Activated B cell treated with CpG ODN at 0.5 μM for 24 hours (primary cell): ENCODE results near the gene ZC3HAV1. TPM values are rescaled to one million over a fixed set of nuclear protein-coding genes. Genes with fewer than 3 reads are reported as not detected.
A peak's percentile ranks its signal among the peaks of the same experiment; 100 is the strongest.
"Not testable (repeated sequence)": the region's sequence is repeated elsewhere in the genome, so short reads cannot be mapped to it uniquely, and the experiment has no call there.

Experiments
- ATAC-seq: fragments of 200-7000 bp; cut with Tn5 transposase; one replicate; pipeline ENCODE4 v1.10.0; 2021; ENCODE audit warnings: low read depth, mild to moderate bottlenecking, moderate library complexity
- CTCF ChIA-PET: fragments of 350-600 bp; sonication (Branson Sonifier 250); formaldehyde crosslinking; loops from one replicate; lab custom pipeline; 2021; ENCODE audit warnings: antibody characterized with exemption; lab: Charles Lee
- POLR2A ChIA-PET: fragments of 350-600 bp; sonication (Branson Sonifier 250); formaldehyde crosslinking; loops from one replicate; lab custom pipeline; 2021; ENCODE audit warnings: antibody characterized with exemption; lab: Charles Lee
- DNase-seq: peaks from one replicate; pipeline ENCODE4 v3.0.0; 2022
- H3K27ac Mint-ChIP-seq: one replicate; pipeline ENCODE4 v1.8.0; 2020; ENCODE audit warnings: mixed read lengths
- H3K27me3 Mint-ChIP-seq: one replicate; pipeline ENCODE4 v1.8.0; 2021; ENCODE audit warnings: mixed read lengths
- H3K36me3 Mint-ChIP-seq: one replicate; pipeline ENCODE4 v1.8.0; 2021; ENCODE audit warnings: low read depth, mixed read lengths
- H3K4me1 Mint-ChIP-seq: one replicate; pipeline ENCODE4 v1.8.0; 2021; ENCODE audit warnings: mixed read lengths
- H3K4me3 Mint-ChIP-seq: one replicate; pipeline ENCODE4 v1.8.0; 2020; ENCODE audit warnings: mild to moderate bottlenecking, mixed read lengths
- H3K9me3 Mint-ChIP-seq: one replicate; pipeline ENCODE4 v1.8.0; 2020; ENCODE audit warnings: mixed read lengths
- intact Hi-C: fragments of 100-400 bp; cut with micrococcal nuclease; formaldehyde crosslinking; loops from one replicate; pipeline ENCODE4 v1.15.1; 2024
- total RNA-seq: library from RNA; stranded (reverse); gene quantifications from 2 replicates; pipeline ENCODE4 v1.2.3, GENCODE V29; 2022
- TF ChIP-seq, protein P1 (sequence below): fragments of 200-600 bp; IDR thresholded peaks from one replicate; pipeline ENCODE4 v1.8.0; 2022; ENCODE audit warnings: antibody characterized with exemption, mild to moderate bottlenecking

The ZC3HAV1 gene
- total RNA-seq, 1 donor from 2014 or later, result 80.7 TPM

DNA sequence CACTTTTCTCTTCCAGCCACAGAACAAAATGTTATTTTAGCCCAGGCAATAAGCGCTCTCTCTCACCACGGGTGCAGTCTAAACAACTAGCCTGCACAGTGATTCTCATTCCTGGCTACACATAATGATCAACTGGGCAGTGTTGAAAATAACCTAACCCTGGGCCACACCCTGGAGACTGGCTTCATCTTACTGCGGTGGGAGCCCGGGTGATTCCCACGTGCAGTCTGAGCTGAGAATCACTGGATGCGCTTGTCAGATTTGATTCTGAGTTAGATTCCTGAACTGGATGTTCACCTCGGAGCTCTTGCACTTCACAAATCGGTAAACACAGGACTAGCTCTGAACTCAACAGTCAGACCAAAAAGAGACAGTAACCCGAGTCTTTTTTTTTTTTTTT is 14.9 kb downstream of the ZC3HAV1 start:
- DNase-seq (no peak), ATAC-seq (peak; percentile 3)
- ChIA-PET POLR2A (interaction anchor here (0.7 to 3.2 kb wide), 14 partner anchors 8 to 1477 kb away, joined by 3 to 54 read pairs (median 8); partner anchors contain the start of genes FMC1, LUC7L2 and ZC3HAV1), CTCF (interaction anchor here (1.1 to 2.8 kb wide), 3 partner anchors 19 to 38 kb away, joined by 3 to 14 read pairs (median 9); no protein-coding TSS in a partner anchor)
- H3K9me3 Mint-ChIP-seq, result no peaks in the 10 kb centered on the region
- peaks cover 50% of the 10 kb centered on the region for H3K36me3 Mint-ChIP-seq
- H3K27me3 Mint-ChIP-seq, result no peaks in the 10 kb centered on the region
- intact Hi-C loops, result loop anchor here (2.0 kb wide), 1 partner anchor 20 kb away; no protein-coding TSS in a partner anchor
- H3K4me3 Mint-ChIP-seq, result peak overlapping the region; percentile 63
- peak overlapping the region; percentile 94 for H3K27ac Mint-ChIP-seq
- TF ChIP-seq, protein P1, sequence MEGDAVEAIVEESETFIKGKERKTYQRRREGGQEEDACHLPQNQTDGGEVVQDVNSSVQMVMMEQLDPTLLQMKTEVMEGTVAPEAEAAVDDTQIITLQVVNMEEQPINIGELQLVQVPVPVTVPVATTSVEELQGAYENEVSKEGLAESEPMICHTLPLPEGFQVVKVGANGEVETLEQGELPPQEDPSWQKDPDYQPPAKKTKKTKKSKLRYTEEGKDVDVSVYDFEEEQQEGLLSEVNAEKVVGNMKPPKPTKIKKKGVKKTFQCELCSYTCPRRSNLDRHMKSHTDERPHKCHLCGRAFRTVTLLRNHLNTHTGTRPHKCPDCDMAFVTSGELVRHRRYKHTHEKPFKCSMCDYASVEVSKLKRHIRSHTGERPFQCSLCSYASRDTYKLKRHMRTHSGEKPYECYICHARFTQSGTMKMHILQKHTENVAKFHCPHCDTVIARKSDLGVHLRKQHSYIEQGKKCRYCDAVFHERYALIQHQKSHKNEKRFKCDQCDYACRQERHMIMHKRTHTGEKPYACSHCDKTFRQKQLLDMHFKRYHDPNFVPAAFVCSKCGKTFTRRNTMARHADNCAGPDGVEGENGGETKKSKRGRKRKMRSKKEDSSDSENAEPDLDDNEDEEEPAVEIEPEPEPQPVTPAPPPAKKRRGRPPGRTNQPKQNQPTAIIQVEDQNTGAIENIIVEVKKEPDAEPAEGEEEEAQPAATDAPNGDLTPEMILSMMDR, result no peak
- peaks cover 75% of the 10 kb centered on the region for H3K4me1 Mint-ChIP-seq

DNA sequence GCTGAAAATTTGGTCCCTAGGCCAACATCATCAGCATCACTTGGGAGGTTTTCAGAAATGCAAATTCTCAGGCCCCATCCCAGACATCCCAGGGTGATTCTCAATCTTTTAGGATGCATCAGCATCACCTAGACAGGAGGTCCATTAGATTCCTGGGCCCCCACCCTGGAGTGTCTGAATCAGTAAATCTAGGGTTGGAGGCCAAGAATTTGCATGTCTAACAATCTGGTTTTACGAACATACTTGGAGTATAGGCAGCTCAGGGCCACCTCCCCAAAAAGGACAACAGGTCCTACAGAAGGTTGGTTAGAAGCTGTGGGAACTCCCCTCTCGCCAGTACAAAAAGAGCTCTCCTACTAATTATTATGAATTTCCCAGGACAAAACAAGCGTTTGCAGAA is 15.5 kb downstream of the ZC3HAV1 start:
- H3K27me3 Mint-ChIP-seq, result no peaks in the 10 kb centered on the region
- POLR2A ChIA-PET, result interaction anchor here (0.7 to 3.2 kb wide), 10 partner anchors 9 to 247 kb away, joined by 3 to 54 read pairs (median 16); partner anchors contain the start of genes FMC1 and ZC3HAV1

DNA sequence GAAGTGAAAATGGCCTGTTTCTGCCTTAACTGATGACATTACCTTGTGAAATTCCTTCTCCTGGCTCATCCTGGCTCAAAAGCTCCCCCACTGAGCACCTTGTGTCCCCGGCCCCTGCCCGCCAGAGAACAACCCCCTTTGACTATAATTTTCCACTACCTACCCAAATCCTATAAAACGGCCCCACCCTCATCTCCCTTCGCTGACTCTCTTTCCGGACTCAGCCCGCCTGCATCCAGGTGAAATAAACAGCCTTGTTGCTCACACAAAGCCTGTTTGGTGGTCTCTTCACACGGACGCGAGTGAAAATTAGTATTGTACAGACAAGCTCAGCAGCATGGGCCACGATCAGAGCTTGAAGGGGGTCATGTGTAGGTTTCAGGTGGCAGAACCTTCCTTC is 16.0 kb downstream of the ZC3HAV1 start:
- ATAC-seq, DNase-seq, H3K9me3 Mint-ChIP-seq, H3K27me3 Mint-ChIP-seq, intact Hi-C loops: not testable (repeated sequence)
- Mint-ChIP-seq H3K4me3 (peak overlapping the region; percentile 63), H3K27ac (peak overlapping the region; percentile 94), H3K4me1 (peaks cover 66% of the 10 kb centered on the region), H3K36me3 (peaks cover 49% of the 10 kb centered on the region)
- CTCF ChIA-PET, result interaction anchor here (2.8 kb wide), 1 partner anchor 18 kb away, joined by 14 read pairs; no protein-coding TSS in a partner anchor
- POLR2A ChIA-PET, result interaction anchor here (0.7 to 3.2 kb wide), 8 partner anchors 9 to 247 kb away, joined by 4 to 54 read pairs (median 16); partner anchors contain the start of gene FMC1

More for the DNA sequence above, 15.5 kb downstream of the ZC3HAV1 start:
- Mint-ChIP-seq H3K4me3 (peak overlapping the region; percentile 63), H3K36me3 (peaks cover 50% of the 10 kb centered on the region), H3K4me1 (peaks cover 69% of the 10 kb centered on the region), H3K9me3 (no peaks in the 10 kb centered on the region), H3K27ac (peak overlapping the region; percentile 94)
- CTCF ChIA-PET, result interaction anchor here (1.1 to 2.8 kb wide), 3 partner anchors 19 to 39 kb away, joined by 3 to 14 read pairs (median 9); no protein-coding TSS in a partner anchor
- intact Hi-C loops, result loop anchor here (2.0 kb wide), 1 partner anchor 19 kb away; no protein-coding TSS in a partner anchor
- TF ChIP-seq, protein P1, result no peak
- no peak for ATAC-seq
- no peak for DNase-seq

DNA sequence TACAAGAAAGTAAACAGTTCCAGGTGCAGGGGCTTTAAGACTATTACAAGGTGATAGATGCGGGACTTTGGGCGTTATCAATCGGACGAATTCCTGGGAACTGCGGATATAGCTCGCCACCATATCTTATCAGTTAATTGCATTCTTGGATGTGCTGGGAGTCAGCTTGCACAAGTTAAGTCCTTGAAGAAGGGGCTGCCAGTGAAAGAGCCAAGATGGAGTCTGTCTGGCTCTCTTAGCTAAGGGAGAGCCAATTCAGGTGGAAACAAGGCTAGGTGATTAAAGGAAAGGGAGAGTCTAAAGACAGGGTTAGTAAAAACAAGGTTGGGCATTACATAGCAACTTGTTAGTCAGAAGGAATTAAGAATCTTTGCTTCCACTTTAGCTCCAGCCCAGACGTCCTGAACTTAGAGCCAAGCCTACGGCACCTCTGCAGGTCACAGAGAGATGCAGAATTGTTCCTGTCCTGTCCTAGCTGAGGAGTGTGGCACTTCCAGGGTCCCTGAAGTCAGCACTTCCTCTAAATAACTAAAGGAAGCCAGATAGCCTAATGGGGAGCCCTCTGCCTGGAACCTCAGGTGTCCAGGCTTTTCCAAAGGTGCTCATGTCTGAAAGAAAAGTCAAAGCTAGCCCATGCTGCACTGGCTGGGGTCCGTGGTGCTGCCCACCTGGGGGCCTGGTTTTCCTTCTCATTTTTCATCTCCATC is 17.3 kb downstream of the ZC3HAV1 start:
- Mint-ChIP-seq H3K4me3 (no peak overlapping the region), H3K36me3 (peaks cover 58% of the 10 kb centered on the region), H3K27ac (peak overlapping the region; percentile 70), H3K9me3 (peaks cover under 1% of the 10 kb centered on the region), H3K27me3 (no peaks in the 10 kb centered on the region), H3K4me1 (peaks cover 70% of the 10 kb centered on the region)
- intact Hi-C loops, result no loop called here
- TF ChIP-seq, protein P1, result no peak
- DNase-seq (no peak), ATAC-seq (no peak)
- ChIA-PET CTCF (no interaction called here), POLR2A (no interaction called here)

DNA sequence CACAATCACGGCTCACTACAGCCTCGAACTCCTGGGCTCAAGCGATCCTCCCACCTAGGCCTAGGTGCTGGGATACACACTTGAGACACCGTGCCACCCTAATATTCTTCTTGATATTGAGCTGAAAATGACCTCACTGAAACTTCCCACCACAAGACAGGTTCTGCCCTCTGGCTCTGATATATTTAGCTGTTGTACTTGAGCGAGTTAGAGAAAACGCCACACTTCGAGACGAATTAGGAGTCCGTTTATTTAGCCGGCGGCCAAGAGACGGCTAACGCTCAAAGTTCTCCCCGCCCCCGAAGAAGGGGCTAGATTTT is 17.9 kb downstream of the ZC3HAV1 start:
- intact Hi-C loops, result no loop called here
- ChIA-PET POLR2A (no interaction called here), CTCF (no interaction called here)
- Mint-ChIP-seq H3K4me3 (no peak overlapping the region), H3K36me3 (peaks cover 60% of the 10 kb centered on the region), H3K4me1 (peaks cover 71% of the 10 kb centered on the region), H3K27ac (peak overlapping the region; percentile 70), H3K27me3 (no peaks in the 10 kb centered on the region), H3K9me3 (peaks cover 6% of the 10 kb centered on the region)
- TF ChIP-seq, protein P1, result no peak
- DNase-seq, result no peak
- ATAC-seq, result no peak
